ENCODE results near the gene RPA3.

RPA3 gene

DNA sequence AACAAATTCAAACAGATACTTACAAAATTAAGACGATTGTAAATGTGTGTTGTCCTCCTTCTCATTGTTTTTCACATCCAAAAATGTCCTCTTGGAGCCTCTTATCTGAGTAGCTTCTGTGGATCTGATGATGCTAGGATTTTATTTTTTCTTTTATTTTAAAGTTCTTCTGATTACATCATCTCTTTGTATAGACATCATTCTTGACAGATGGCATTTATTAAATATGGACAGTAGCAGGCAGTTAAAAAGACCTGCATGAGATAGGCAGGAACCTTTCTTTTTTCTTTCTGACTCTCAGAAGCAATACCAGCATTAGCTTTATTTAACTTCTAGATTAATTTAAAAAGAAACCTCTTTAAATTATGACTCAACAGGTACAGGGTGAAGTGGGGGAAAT is at the start of gene RPA3:
TSS of gene RPA3 (minus strand) at position 116 of the 400 bp plus-strand sequence. CDS start 78,189 bp downstream, outside the sequence.
- no peak for DNase-seq

DNA sequence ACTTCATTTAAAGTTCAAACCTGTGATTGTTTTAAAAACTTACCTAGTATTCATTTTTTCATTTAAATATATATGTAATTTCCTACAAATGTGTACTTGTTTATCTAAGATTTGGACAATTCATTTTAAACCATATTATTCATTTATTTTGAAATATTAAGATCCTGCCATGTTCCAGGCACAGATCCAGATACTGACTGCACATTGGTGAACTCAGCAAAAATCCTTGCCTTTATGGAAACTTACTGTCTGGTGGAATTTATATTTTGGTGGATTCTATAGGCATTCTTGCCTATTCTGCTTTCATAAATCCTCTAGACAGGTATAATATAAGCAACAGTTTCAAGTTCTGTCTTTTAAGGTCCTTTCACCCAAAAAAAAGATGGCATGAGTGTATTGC is 48.3 kb upstream of the RPA3 start:
- no peak for DNase-seq

DNA sequence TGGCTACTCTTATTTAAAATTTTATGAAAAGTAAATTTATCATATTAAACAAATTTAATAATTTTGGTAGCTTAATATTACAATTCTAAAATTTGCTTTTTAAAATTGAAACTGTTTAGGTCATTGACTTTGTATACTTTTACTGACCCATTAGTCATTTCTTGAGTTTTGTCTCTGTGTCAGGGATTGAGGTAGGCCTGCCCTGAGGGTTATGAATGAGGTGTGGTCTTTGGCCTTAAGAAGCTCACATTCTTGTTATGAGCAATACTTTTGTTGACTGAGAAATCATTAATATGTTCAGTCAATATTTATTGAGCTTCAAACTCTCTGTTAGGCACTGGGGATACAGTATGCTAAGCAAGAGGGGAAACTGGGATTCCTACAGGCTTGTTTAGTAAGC is 47.0 kb upstream of the RPA3 start:
- DNase-seq = no peak

- no peak for DNase-seq
Measured at GRCh38 chr7:7764520-7765396, 46.4 kb upstream of the RPA3 start.

GRCh38 chr7:7761974-7762779 is 43.8 kb upstream of the RPA3 start:
- no peak for DNase-seq

DNA sequence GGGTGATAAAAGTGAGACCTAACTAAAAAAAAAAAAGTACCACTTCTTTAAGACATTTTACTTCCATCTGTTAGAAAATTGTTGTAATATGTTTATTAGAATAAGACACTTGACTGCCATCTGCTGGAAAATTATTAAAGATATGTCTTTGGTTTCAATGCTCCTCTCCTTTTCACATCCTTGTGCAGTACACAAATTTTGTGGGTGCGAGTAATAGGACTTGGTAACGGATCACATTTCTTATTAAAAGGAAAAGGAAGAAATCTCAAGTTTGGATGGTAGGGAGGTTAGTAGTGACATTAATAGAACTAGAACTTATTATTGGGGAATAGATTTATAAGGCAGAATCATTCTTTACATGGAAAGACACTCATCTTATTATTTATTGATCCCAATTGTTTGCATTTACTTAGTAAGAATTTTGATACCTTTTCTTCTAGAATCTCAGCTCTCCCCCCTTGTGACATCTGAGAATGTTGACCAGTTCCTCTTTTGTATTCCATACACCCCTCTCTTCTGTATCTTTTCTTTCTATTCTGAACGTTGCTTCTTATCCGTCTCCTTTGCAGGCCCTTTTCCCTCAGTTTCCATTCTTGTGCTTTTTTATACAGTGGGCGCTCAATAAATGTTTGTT is 43.0 kb upstream of the RPA3 start:
- DNase-seq = no peak

GRCh38 chr7:7757576-7757975 is 39.2 kb upstream of the RPA3 start:
- no peak for DNase-seq

- DNase-seq = no peak
Measured at GRCh38 chr7:7756577-7756976, 38.2 kb upstream of the RPA3 start.

DNA sequence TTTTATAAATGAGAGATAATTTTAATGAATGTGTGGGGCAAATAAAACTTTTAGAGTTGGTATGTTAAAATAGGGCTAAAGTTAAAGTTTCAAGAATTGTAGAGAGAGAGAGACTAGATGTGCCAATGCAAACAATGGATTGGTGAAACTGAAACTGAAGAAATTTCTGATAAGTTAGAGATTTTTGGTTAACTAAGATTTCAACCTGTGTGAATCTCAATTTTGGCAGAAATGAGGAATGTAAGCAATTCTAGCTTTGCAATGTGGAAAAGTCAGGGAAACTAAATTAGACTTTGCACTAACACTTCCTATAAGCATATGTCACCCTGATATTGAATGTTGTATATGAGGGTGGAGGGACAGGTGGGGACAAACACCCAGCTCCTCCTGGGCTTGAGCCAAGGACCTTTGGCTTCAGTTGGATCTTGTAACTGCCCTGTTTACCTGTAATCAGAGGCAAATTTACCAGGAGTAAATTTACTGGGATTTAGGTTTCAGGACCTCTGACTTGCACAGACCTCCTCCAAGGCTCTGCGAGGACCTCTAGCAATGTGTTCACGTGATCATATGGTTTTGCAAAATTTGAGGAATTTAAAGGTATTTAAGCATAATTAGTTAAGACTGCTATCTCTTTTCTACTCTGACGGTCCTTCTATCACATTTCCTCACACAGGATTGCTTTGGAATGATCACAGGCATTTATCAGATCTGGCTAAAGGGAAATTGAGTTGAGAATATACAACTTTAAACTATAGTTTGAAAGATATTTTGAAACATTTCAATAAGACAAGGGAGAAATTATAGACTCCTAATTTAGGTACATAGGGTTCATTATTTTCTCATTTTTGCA is 33.1 kb upstream of the RPA3 start:
- DNase-seq = no peak

GRCh38 chr7:7750571-7751242 is 32.3 kb upstream of the RPA3 start:
- DNase-seq = no peak

GRCh38 chr7:7746458-7746857 is 28.1 kb upstream of the RPA3 start:
- no peak for DNase-seq

- DNase-seq = no peak
Measured at GRCh38 chr7:7745966-7746365, 27.6 kb upstream of the RPA3 start.

DNA sequence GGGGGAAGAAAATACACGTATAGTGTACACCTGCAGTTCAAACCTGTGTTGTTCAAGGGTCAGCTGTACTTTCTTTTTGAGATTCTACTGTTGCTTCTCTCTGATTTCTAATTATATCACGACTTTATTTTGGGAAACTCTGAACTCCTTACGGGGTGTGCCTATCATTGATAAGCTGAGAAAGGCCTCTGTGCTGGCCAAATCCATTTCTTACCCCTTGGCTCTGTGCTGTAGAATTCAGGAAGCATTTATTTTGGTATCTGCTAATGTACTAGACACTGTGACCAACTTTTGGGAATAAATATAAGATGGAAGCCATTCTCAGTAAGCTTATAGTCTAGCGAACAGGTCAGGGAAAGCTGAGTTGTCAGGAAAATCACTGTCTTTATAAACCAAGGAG is 26.9 kb upstream of the RPA3 start:
- no peak for DNase-seq

DNA sequence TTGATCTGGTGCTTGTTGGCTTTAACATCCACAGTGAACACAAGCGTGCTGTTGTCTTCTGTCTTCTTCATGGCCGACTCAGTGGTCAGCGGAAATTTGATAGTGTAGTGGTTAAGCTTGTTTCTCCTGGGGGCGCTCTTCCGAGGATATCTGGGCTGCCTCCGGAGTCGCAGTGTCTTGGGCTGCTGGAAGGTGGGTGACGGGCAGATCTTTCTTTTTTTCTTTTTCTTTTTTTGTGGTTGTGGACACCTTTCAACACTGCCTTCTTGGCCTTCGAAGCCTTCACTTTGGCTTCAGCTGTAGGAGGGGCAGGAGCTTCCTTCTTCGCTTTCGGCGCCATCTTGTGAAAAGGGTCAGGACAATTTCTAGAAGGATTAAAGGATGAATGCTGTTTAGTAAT is 23.8 kb upstream of the RPA3 start:
- DNase-seq = no peak

- DNase-seq = no peak
Measured at GRCh38 chr7:7740037-7740355, 21.6 kb upstream of the RPA3 start.

- DNase-seq = no peak
Measured at GRCh38 chr7:7739204-7740036, 21.0 kb upstream of the RPA3 start.

DNA sequence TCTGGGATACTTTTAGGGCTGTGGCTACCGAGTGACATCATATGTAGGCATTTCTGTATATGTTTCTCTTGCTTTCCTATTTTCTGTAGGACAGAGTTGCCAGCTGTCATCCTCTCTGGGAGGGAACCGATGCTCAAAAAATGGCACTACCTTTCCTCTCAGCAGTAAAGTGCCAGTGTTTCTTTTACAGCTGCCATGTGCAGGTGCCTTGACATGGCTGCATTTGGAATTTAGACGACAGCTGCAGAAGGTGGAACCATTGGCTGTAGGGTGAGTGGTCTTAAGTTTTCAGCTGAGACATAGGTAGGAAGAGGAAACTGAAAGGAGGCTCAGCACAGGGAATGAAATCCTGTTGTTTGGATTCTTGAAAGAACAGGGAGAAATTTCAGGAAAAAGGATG is 20.2 kb upstream of the RPA3 start:
- DNase-seq = no peak

- DNase-seq = no peak
Measured at GRCh38 chr7:7738177-7738576, 19.8 kb upstream of the RPA3 start.

DNA sequence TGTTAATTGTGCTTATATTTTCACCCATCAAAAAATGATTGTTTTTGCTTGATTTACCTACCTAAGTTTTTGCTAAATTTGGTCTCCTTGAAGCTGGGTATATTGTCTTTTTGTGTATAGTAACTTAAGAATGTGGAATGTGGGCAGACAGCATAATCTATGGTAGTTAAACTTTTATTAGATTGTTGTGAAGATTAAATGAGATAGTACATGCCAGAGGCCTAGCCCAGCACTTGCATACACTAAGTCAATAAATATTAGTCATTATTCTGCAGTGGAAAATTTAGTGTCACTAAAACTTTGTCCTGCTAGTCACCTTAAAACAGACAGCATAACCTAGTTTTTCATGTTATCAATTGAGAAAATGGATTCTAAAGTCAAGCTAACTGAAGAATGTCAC is 19.3 kb upstream of the RPA3 start:
- no peak for DNase-seq

GRCh38 chr7:7736671-7737070 is 18.3 kb upstream of the RPA3 start:
- DNase-seq = no peak

GRCh38 chr7:7732621-7733281 is 14.3 kb upstream of the RPA3 start:
- no peak for DNase-seq
